K562 (cell line): ENCODE results near the gene SGSM2. TPM values are rescaled to one million over a fixed set of nuclear protein-coding genes. Genes with fewer than 3 reads are reported as not detected.

Experiments
- ATAC-seq: fragments of 200-7000 bp; cut with Tn5 transposase; 3 replicates; pipeline ENCODE4 v1.9.1; 2020; ENCODE audit warnings: moderate library complexity
- BruUV-seq: library from RNA; stranded (reverse); fragments of 400-500 nt; replicated peaks from 2 replicates; lab custom pipeline; 2021; lab: Mats Ljungman, UMichigan
- CTCF ChIA-PET: fragments of 300-600 bp; formaldehyde crosslinking; extraction: SDS; loops from one replicate; lab custom pipeline; 2021; ENCODE audit warnings: low intra/inter-chr PET ratio; lab: Yijun Ruan, JAX
- POLR2A ChIA-PET: fragments of 300-600, 350-650 bp; sonication (Branson Sonifier 250); formaldehyde crosslinking; extraction: SDS; loops from one replicate; lab custom pipeline; 2021; ENCODE audit warnings: antibody characterized with exemption, inconsistent platforms; lab: Yijun Ruan, JAX
- DNase-seq, 4 experiments: peaks; one replicate each; pipeline versions ENCODE4 v3.0.0 to v3.0.0-alpha.2; 2011 to 2018; ENCODE audit warnings: low spot score in 3 of 4, mixed read lengths in 3 of 4; ENCODE audit errors: extremely low read depth in 1 of 4
- FAIRE-seq: peaks from 2 replicates; lab custom pipeline; 2011; peaks lifted over from hg19 to GRCh38; lab: Jason Lieb, UNC
- H2AFZ ChIP-seq: 2 replicates; pipeline ENCODE4 v1.6.0; 2011; ENCODE audit warnings: low read depth, low read length, control low read depth, inconsistent platforms
- H3K27ac ChIP-seq: fragments of 200-600 bp; 3 replicates; pipeline ENCODE4 v1.8.0; 2011; ENCODE audit warnings: low read depth, mild to moderate bottlenecking, control low read depth, inconsistent platforms, low read length, moderate library complexity, mixed read lengths; ENCODE audit errors: extremely low read depth
- H3K27me3 ChIP-seq, 2 experiments: fragments of 300-600 bp in 1 of 2; 2 replicates in 1 of 2; 3 replicates in 1 of 2; pipeline versions ENCODE4 v1.6.0 to v1.8.0; 2011; ENCODE audit warnings: inconsistent platforms in 2 of 2, low read length in 2 of 2, mild to moderate bottlenecking in 1 of 2, mixed read lengths in 1 of 2, moderate library complexity in 1 of 2; ENCODE audit not compliant: control insufficient read depth in 2 of 2, insufficient read depth in 2 of 2
- H3K36me3 ChIP-seq: fragments of 300-600 bp; 3 replicates; pipeline ENCODE4 v1.8.0; 2011; ENCODE audit warnings: mild to moderate bottlenecking, low read length, inconsistent platforms; ENCODE audit not compliant: control insufficient read depth, insufficient read depth
- H3K4me1 ChIP-seq, 2 experiments: fragments of 200-600 bp in 1 of 2; replicated peaks in 1 of 2; 2 replicates in 1 of 2; 3 replicates in 1 of 2; pipeline versions ENCODE4 v1.5.1 to v1.8.0; 2011; ENCODE audit warnings: inconsistent platforms in 2 of 2, low read length in 2 of 2, mild to moderate bottlenecking in 1 of 2, mixed read lengths in 1 of 2, moderate library complexity in 1 of 2; ENCODE audit not compliant: control insufficient read depth in 2 of 2, insufficient read depth in 2 of 2
- H3K4me2 ChIP-seq: 2 replicates; pipeline ENCODE4 v1.6.1; 2011; ENCODE audit warnings: low read length, control low read depth, inconsistent platforms, mixed read lengths; ENCODE audit not compliant: insufficient read depth
- H3K4me3 ChIP-seq: fragments of 200-600 bp; sonication (generic), shearing (Covaris generic); 2 replicates; pipeline ENCODE4 v1.5.1; 2016; ENCODE audit warnings: control low read depth, inconsistent platforms
- H3K79me2 ChIP-seq: fragments of 200-600 bp; 3 replicates; pipeline ENCODE4 v1.8.0; 2011; ENCODE audit warnings: low read length, inconsistent platforms; ENCODE audit not compliant: control insufficient read depth, insufficient read depth
- H3K9ac ChIP-seq, 2 experiments: 2 replicates each; pipeline versions ENCODE4 v1.6.0 to v1.6.1; 2011; ENCODE audit warnings: low read depth in 2 of 2, low read length in 2 of 2, control low read depth in 1 of 2, inconsistent platforms in 1 of 2, mild to moderate bottlenecking in 1 of 2, mixed read lengths in 1 of 2; ENCODE audit not compliant: insufficient read depth in 1 of 2
- H3K9me1 ChIP-seq: one replicate; pipeline ENCODE4 v1.6.0; 2011; ENCODE audit warnings: inconsistent platforms, mild to moderate bottlenecking, low read length, moderate library complexity; ENCODE audit not compliant: control insufficient read depth, insufficient read depth
- H3K9me3 ChIP-seq: replicated peaks from 2 replicates; pipeline ENCODE4 v1.5.1; 2011; ENCODE audit warnings: low read depth, low read length, inconsistent platforms; ENCODE audit not compliant: control insufficient read depth, insufficient read depth
- H4K20me1 ChIP-seq: replicated peaks from 2 replicates; pipeline ENCODE4 v1.6.1; 2011; ENCODE audit warnings: low read length, inconsistent platforms, mixed read lengths; ENCODE audit not compliant: control insufficient read depth, insufficient read depth
- CAMTA2 ChIP-seq: fragments of 250-450 bp; sonication (Bioruptor Pico); conservative IDR thresholded peaks from 2 replicates; pipeline ENCODE4 v1.5.1; 2022
- CBFA2T3 ChIP-seq: fragments of 450-650 bp; IDR thresholded peaks from 2 replicates; pipeline ENCODE4 v1.6.1; 2017
- CBX1 ChIP-seq: sonication (generic); IDR thresholded peaks from 2 replicates; pipeline ENCODE4 v1.6.1; 2016; ENCODE audit warnings: antibody characterized with exemption, low read depth, mild to moderate bottlenecking
- CREM ChIP-seq: IDR thresholded peaks from 2 replicates; pipeline ENCODE4 v1.6.1; 2014; ENCODE audit warnings: antibody characterized with exemption, low read depth
- EGR1 ChIP-seq: fragments of 450-650 bp; conservative IDR thresholded peaks from 2 replicates; pipeline ENCODE4 v1.6.1; 2017; ENCODE audit warnings: mild to moderate bottlenecking
- HDAC3 ChIP-seq: fragments of 450-650 bp; IDR thresholded peaks from 2 replicates; pipeline ENCODE4 v1.6.1; 2018; ENCODE audit warnings: borderline replicate concordance, mild to moderate bottlenecking, moderate library complexity; ENCODE audit not compliant: partially characterized antibody
- KAT8 ChIP-seq: fragments of 450-650 bp; IDR thresholded peaks from 2 replicates; pipeline ENCODE4 v1.6.1; 2016; ENCODE audit warnings: low read depth, mild to moderate bottlenecking
- NBN ChIP-seq: fragments of 450-650 bp; IDR thresholded peaks from 2 replicates; pipeline ENCODE4 v1.6.1; 2016; ENCODE audit warnings: low read depth, mild to moderate bottlenecking
- NFATC3 ChIP-seq: fragments of 450-650 bp; IDR thresholded peaks from 2 replicates; pipeline ENCODE4 v1.6.1; 2017; ENCODE audit warnings: mild to moderate bottlenecking
- NFIX ChIP-seq: fragments of 250-450 bp; sonication (Bioruptor Pico); IDR thresholded peaks from 2 replicates; pipeline ENCODE4 v1.4.0; 2020; ENCODE audit warnings: low read depth, mild to moderate bottlenecking, moderate library complexity
- SRSF7 ChIP-seq: fragments of 200-400 bp; formaldehyde crosslinking; optimal IDR thresholded peaks from 2 replicates; pipeline ENCODE3; 2017; ENCODE audit warnings: mild to moderate bottlenecking, low read depth, low read length
- TAF7 ChIP-seq: fragments of 450-650 bp; IDR thresholded peaks from 2 replicates; pipeline ENCODE4 v1.6.1; 2016; ENCODE audit warnings: missing genetic modification characterization, missing compliant biosample characterization
- TSC22D4 ChIP-seq: fragments of 450-650 bp; IDR thresholded peaks from 2 replicates; pipeline ENCODE4 v1.6.1; 2016; ENCODE audit warnings: missing genetic modification characterization, missing biosample characterization, control low read depth
- ZC3H11A ChIP-seq: IDR thresholded peaks from 2 replicates; pipeline ENCODE4 v1.6.1; 2012; ENCODE audit warnings: low read depth, low read length, improper control_type of control experiment
- ZNF589 ChIP-seq: fragments of 200-800 bp; sonication (Bioruptor generic); IDR thresholded peaks from 2 replicates; pipeline ENCODE4 v1.6.1; 2016; ENCODE audit warnings: low read depth, missing genetic modification characterization, missing compliant biosample characterization
- ZNF76 ChIP-seq: fragments of 250-450 bp; sonication (Bioruptor Pico); IDR thresholded peaks from 2 replicates; pipeline ENCODE4 v1.4.0; 2020; ENCODE audit warnings: mild to moderate bottlenecking, moderate library complexity, borderline replicate concordance
- WGBS: fragments of 100-300 bp; shearing (Covaris generic); methylation state at CpG from one replicate; pipeline ENCODE4 v1.1.6; 2016; ENCODE audit warnings: low coverage, mixed read lengths; ENCODE audit not compliant: insufficient coverage; ENCODE audit errors: missing lambda C conversion rate; 5-methylcytosine and 5-hydroxymethylcytosine counted together
- in situ Hi-C: fragments of 300-500 bp; cut with MboI; formaldehyde crosslinking; loops from 4 replicates; pipeline ENCODE4 v1.15.0; 2018; ENCODE audit warnings: inconsistent platforms, mixed read lengths
- intact Hi-C: fragments of 100-400 bp; cut with micrococcal nuclease; formaldehyde crosslinking; loops from 2 replicates; pipeline ENCODE4 v1.14.2; 2022
- polyA plus RNA-seq, 8 experiments: library from polyadenylated mRNA; depleted of rRNA in 4 of 8; stranded (reverse) in 5 of 8; unstranded in 3 of 8; fragments of >200 nt; fragmentation: Nextera tagmentation in 2 of 8; fragmentation: Illumina TruSeq in 1 of 8; extraction: Ambion mirVana in 2 of 8; extraction: Trizol in 1 of 8; gene quantifications; 2 replicates each; pipeline versions ENCODE4 v1.2.1 to v1.2.3, GENCODE V29; 2011 to 2014; ENCODE audit warnings: inconsistent platforms in 1 of 8, missing spikeins in 1 of 8
- total RNA-seq, 7 experiments: library from RNA; depleted of rRNA in 6 of 7; stranded (reverse); fragments of >200 nt in 6 of 7; fragmentation: Illumina TruSeq in 2 of 7; extraction: Trizol in 2 of 7; gene quantifications; 2 replicates each; pipeline versions ENCODE4 v1.2.1 to v1.2.3, GENCODE V29; 2011 to 2021; ENCODE audit warnings: low replicate concordance in 1 of 7
- TF ChIP-seq, protein P1 (sequence below): fragments of 450-650 bp; IDR thresholded peaks from 2 replicates; pipeline ENCODE4 v1.6.1; 2014; ENCODE audit warnings: low read depth, mild to moderate bottlenecking, moderate library complexity, borderline replicate concordance

SGSM2 gene
- total and polyA plus RNA-seq, 9 of the 15 experiments (the other 6 are each of a cell fraction or from before 2014, with no cell fraction given), result 0.20 to 26.3 (median 14.8) TPM

DNA sequence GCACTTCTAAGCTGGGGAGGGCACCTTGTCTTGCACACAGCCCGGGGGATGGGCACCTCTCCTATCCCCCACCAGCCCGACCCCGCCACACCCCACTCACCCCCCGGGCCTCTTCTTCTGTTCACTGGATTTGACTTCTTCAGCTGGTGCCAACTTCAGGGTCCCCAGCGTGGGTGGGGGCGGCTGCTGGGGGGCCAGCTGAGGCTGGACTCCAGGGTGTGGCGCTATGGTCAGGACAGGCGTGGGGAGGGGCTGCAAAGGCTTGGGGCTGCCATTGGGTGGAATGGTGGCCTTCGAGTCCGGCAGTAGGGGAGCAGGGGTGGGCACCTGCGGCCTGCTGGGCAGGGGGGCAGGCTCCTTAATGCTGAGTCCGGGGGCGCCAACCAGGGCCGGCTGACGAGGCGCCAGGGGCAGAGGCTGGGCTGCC lies 57.5 kb downstream of the SGSM2 start:
- Histone ChIP-seq H3K27ac (no peak overlapping the region), H3K4me2 (peak overlapping the region; percentile 68; the same call in 1 of the 2 replicates), H3K4me3 (no peak overlapping the region), H3K9me3 (no peaks in the 10 kb centered on the region), H3K9ac (peak overlapping the region; percentile 41 to 89; a peak in 3 of 4 replicates), H3K9me1 (peaks cover 3% of the 10 kb centered on the region), H3K4me1 (peaks cover 46 to 73% of the 10 kb centered on the region in 2 experiments), H3K36me3 (peaks cover 23% of the 10 kb centered on the region; the same call in 2 of the 3 replicates), H2AFZ (no peak overlapping the region), H3K27me3 (no peaks in the 10 kb centered on the region), H4K20me1 (0 out of 2 replicates have a peak, but pooled peaks cover 3% of the 10 kb centered on the region), H3K79me2 (peaks cover 76% of the 10 kb centered on the region)
- BruUV-seq, result no TSS peak
- ChIA-PET CTCF (no interaction called here), POLR2A (interaction anchor here (0.6 to 4.0 kb wide), 2 partner anchors 12 to 312 kb away, joined by 4 to 24 read pairs; no protein-coding TSS in a partner anchor)
- FAIRE-seq, result no peak
- intact Hi-C loops (no loop called here), in situ Hi-C loops (no loop called here)
- no peak for DNase-seq
- ATAC-seq, result no peak
- TF ChIP-seq ZNF589 (CRISPR knock-in tag) (no peak), ZC3H11A (no peak), TAF7 (tag) (no peak), HDAC3 (no peak), NFIX (CRISPR knock-in tag) (no peak), TSC22D4 (tag) (no peak), KAT8 (no peak), ZNF76 (CRISPR knock-in tag) (no peak), EGR1 (no peak), CBX1 (no peak), SRSF7 (no peak), NFATC3 (no peak), CAMTA2 (no peak), CBFA2T3 (no peak), NBN (no peak), CREM (no peak)
- TF ChIP-seq, protein P1, sequence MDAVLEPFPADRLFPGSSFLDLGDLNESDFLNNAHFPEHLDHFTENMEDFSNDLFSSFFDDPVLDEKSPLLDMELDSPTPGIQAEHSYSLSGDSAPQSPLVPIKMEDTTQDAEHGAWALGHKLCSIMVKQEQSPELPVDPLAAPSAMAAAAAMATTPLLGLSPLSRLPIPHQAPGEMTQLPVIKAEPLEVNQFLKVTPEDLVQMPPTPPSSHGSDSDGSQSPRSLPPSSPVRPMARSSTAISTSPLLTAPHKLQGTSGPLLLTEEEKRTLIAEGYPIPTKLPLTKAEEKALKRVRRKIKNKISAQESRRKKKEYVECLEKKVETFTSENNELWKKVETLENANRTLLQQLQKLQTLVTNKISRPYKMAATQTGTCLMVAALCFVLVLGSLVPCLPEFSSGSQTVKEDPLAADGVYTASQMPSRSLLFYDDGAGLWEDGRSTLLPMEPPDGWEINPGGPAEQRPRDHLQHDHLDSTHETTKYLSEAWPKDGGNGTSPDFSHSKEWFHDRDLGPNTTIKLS, result no peak
- WGBS, result 90% methylated on average over 2 of the region's 16 CpGs
